Lung microvascular endothelial cell (primary cell): ENCODE data around the gene MSH3. TPM values are rescaled to one million over a fixed set of nuclear protein-coding genes. Genes with fewer than 3 reads are reported as not detected.
"Not testable (repeated sequence)": the region's sequence is repeated elsewhere in the genome, so short reads cannot be mapped to it uniquely, and the experiment has no call there.

Experiments used
- DNase-seq, 2 donors: peaks; one replicate each; pipeline versions ENCODE4 v3.0.0 to v3.0.0-alpha.2; 2010; ENCODE audit warnings: low read depth in 2 of 2
- total RNA-seq: library from RNA; depleted of rRNA; stranded (reverse); fragments of >200 nt; gene quantifications from 2 replicates; pipeline ENCODE4 v1.2.1, GENCODE V29; 2014

Gene MSH3
- total RNA-seq, 1 donor from 2014 or later = 5.6 TPM

- no peak for DNase-seq
Measured at GRCh38 chr5:80852331-80853245, 198.1 kb downstream of the MSH3 start.

- DNase-seq = no peak
Measured at GRCh38 chr5:80853413-80853812, 199.0 kb downstream of the MSH3 start.

DNA sequence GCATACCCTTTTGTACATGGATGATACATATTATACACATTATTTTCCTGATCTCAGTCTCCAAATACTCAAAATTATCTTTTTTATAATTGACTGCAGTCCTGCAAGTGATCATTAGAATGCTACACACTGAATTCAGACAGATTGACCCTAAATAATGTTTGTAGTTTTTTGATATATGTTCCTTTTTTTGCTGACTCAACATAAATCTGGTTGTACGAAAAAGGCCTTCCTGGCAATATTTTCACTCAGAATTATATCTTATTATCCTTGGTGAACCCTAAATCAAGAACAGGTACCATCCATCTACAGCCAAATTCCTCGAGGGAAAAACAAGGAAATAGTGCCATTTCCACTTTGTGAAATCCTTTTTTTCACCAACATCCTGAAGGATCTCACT, 200.1 kb downstream of the MSH3 start:
- DNase-seq = no peak

GRCh38 chr5:80860924-80861613, 206.6 kb downstream of the MSH3 start:
- no peak for DNase-seq

GRCh38 chr5:80863708-80864107, 209.3 kb downstream of the MSH3 start:
- DNase-seq = no peak

DNA sequence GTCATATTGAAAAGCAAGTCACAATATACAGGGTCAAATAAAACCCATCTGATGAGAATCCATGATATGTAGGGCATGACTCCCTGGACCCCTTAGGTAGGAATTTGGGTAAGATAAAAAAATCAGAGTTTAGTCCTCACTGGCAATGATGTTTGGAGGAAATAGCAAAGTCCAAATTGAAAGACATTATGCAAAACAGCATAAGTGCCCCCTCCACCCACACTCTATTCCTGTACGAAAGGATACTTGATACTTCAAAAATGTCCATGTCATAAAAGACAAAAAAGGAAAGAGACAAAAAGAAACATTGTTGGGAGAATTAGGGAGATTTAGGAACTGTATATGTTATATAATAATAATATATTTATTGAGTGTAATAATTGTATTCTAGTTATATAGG, 209.7 kb downstream of the MSH3 start:
- DNase-seq = no peak

DNA sequence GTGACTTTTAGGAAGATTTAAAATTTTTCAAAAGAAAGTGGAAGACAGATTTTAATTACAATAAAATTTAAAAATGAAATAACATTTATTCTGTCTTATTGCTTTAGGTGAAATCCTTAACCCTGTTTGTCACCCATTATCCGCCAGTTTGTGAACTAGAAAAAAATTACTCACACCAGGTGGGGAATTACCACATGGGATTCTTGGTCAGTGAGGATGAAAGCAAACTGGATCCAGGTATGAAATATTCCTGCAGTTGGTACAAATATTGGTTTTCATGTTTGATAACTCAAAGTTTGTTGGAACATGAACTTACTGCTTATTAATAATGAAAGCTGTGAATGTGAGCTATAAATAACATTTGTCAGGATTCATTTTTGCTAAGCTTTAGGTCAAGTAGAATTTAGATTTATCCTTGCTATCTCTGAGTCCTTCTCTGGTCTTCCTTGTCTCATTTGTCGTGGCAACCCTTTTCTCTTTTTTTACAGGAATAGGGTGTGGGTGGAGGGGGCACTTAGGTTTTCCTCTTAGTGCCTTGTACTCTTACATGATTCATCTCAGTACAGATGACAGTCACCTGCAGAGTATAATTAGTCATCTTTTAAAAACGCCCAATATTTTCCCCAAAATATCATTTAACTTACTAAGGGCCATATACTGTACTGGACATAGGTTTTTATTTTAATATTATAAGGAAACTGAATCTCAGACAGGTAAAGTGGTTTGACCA, 210.4 kb downstream of the MSH3 start:
- no peak for DNase-seq

- DNase-seq = peak in 1 of 2 donors; percentile 22
Measured at GRCh38 chr5:80865551-80865950, 211.1 kb downstream of the MSH3 start.

GRCh38 chr5:80866371-80866770, 211.9 kb downstream of the MSH3 start:
- no peak for DNase-seq

DNA sequence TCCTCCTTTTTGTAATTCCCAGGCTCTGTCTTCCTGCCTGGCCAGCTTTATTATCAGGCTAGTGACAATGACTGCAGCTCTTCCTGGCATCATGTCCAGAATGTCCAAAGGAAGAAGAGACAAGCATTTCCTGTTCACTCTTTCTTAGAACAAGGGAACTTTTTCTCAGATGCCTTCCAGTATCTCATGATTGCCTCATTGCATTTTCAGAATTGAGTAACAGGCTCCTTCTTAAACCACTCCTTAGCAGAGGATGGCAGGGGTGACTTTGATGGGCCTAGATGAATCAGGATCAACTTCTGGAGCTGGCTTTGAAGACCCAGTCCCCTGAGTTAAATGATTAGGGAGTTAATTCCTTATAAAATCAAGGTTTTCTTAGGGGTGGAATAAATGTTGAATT, 212.8 kb downstream of the MSH3 start:
- DNase-seq = no peak

DNA sequence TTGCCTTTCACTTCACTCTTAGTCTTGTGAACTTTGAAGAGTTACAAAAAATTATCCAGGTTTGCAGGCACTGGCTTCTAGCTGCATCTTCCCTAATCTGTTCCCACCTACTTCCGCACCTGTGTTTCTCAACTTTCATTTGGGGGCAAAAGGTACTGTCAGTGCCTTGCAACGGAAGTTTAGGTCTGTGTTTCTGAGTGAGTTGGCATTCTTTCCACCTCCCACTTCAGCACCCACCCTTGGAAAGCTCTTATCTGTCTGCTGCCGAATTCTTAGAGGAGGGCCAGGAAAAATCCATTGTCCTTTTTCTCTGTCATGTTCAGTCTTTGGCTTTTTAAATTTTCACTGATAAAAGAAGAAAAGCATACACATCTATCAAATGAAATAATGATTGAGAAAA, 216.0 kb downstream of the MSH3 start:
- no peak for DNase-seq

- DNase-seq = peak; percentile 4 to 20
Measured at GRCh38 chr5:80871541-80871961, 217.1 kb downstream of the MSH3 start.

- DNase-seq = peak in 1 of 2 donors; percentile 22
Measured at GRCh38 chr5:80874162-80874561, 219.7 kb downstream of the MSH3 start.

DNA sequence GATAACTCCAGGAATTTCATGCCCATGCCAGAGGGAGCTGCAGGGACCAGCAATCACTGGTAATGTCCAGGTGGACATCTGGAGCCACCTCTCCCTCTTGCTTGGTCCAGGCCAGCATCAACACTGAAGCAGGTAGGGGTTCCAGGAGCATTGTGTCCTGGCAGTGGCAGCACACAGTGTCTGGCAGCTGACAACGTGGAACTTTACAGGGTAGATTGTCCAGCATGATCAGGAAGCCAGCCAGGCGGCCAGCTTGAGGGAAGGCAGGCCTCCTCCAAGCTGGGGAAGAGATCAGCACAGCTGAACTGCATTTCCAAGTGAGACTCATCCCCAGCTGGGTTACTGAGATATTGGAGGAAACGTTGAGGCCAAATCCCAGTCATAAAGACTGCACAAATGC, 223.1 kb downstream of the MSH3 start:
- DNase-seq = no peak

- no peak for DNase-seq
Measured at GRCh38 chr5:80881726-80882125, 227.3 kb downstream of the MSH3 start.

DNA sequence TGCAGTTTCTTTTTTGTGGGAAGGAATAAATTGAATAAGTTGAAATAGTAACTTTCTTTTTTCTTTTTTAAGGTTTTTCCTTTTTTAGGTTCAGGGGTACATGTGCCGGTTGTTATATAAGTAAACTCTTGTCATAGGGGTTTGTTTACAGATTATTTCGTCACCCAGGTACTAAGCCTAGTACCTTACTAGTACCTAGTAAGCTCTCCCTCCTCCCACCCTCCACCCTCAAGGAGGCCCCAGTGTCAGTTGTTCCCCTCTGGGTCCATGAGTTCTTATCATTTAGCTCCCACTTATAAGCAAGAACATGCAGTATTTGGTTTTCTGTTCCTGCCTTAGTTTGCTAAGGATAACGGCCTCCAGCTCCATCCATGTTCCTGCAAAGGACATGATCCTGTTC, 228.9 kb downstream of the MSH3 start:
- not testable (repeated sequence) for DNase-seq

- DNase-seq = no peak
Measured at GRCh38 chr5:80884086-80884813, 229.8 kb downstream of the MSH3 start.

- no peak for DNase-seq
Measured at GRCh38 chr5:80884929-80885328, 230.5 kb downstream of the MSH3 start.

DNA sequence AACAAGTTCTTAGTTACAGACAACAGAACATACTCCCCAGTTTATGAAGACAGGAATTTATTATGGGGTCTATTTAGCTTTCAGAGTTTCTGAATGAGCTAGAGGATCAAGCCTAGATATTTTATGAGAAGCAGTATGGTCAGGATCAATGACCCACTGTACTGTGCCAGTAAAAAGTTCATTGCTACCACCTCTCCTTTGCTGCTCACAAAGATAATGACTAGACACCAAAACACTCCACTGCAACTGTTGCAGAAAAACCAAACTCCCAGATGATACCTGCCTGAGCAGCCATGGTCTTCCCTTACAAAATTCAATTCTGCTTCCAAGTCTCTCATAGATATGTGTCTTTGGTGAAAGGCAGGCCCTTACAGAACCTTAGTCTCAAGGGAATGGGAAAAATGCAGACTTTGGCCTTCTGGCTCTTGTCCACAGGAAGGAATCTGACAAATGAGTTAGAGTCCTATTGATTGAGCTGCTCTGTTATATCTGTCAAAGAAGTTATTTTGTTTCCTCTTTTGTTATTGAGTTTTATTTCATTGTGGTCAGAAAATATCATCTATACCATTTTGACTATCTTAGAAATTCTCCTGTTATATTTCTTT, 231.0 kb downstream of the MSH3 start:
- DNase-seq = peak in 1 of 2 donors; percentile 48

DNA sequence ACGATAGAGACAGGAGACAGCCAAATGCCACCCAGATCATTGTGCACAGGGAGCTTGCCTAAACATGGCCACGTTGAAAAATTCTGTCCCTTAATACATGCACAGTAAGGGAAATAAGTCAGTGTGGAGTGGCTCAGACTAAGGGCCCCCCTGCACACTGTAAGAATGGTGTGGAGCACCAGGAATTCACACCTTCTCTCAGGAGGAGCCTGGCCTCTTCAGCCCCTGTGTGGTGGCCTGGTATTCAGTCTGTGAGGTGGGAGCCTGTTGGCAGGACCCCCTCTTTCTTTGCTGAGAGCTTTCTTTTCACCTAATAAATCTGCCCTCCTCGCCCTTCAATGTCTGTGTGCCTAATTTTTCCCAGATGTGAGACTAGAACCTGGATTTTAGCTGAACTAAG, 239.6 kb downstream of the MSH3 start:
- no peak for DNase-seq

GRCh38 chr5:80895523-80895922, 241.1 kb downstream of the MSH3 start:
- no peak for DNase-seq
